Suprapubic skin (tissue), 4 donors: ENCODE results near the gene VPS9D1. TPM values are rescaled to one million over a fixed set of nuclear protein-coding genes. Genes with fewer than 3 reads are reported as not detected.

ENCODE experiments used
- DNase-seq, 2 donors: peaks; one replicate each; pipeline ENCODE4 v3.0.0-alpha.2; 2019; ENCODE audit warnings: low spot score in 2 of 2
- H3K27ac ChIP-seq: fragments of 200-600 bp; sonication (generic); one replicate; pipeline ENCODE4 v1.5.1; 2019
- H3K27me3 ChIP-seq: fragments of 200-600 bp; sonication (generic); one replicate; pipeline ENCODE4 v1.5.1; 2019
- H3K36me3 ChIP-seq: fragments of 200-600 bp; sonication (generic); one replicate; pipeline ENCODE4 v1.5.1; 2019
- H3K4me1 ChIP-seq: fragments of 200-600 bp; sonication (generic); one replicate; pipeline ENCODE4 v1.5.1; 2019
- H3K4me3 ChIP-seq: fragments of 200-600 bp; sonication (generic); one replicate; pipeline ENCODE4 v1.5.1; 2019; ENCODE audit warnings: mild to moderate bottlenecking
- H3K9me3 ChIP-seq: fragments of 200-600 bp; sonication (generic); one replicate; pipeline ENCODE4 v1.5.1; 2019
- CTCF ChIP-seq, 2 donors: fragments of 200-600 bp in 1 of 2; fragments of 450-650 bp in 1 of 2; sonication (generic) in 1 of 2; IDR thresholded peaks; one replicate each; pipeline ENCODE4 v1.5.1; 2016 to 2019; ENCODE audit warnings: antibody characterized with exemption in 2 of 2, mild to moderate bottlenecking in 1 of 2, moderate library complexity in 1 of 2
- EP300 ChIP-seq: sonication (generic); formaldehyde crosslinking; IDR thresholded peaks from one replicate; pipeline ENCODE4 v1.6.1; 2017; ENCODE audit warnings: antibody characterized with exemption
- POLR2A ChIP-seq, 2 donors: fragments of 450-650 bp; IDR thresholded peaks; one replicate each; pipeline ENCODE4 v1.6.1; 2017; ENCODE audit warnings: antibody characterized with exemption in 2 of 2, mild to moderate bottlenecking in 2 of 2, moderate library complexity in 2 of 2
- POLR2AphosphoS5 ChIP-seq, 3 donors: sonication (generic); formaldehyde crosslinking; IDR thresholded peaks; one replicate each; pipeline ENCODE4 v1.6.1; 2017; ENCODE audit warnings: antibody characterized with exemption in 3 of 3
- WGBS: methylation state at CpG from one replicate; pipeline ENCODE4 v1.1.5; 2018; 5-methylcytosine and 5-hydroxymethylcytosine counted together
- total RNA-seq, 4 donors: library from RNA; depleted of rRNA; stranded (reverse); fragments of >200 nt; gene quantifications; one replicate each; pipeline ENCODE4 v1.1.0, GENCODE V29; 2016

Gene VPS9D1
- total RNA-seq, 4 donors from 2014 or later, result 9.1 to 13.5 (median 10.2) TPM

- peaks cover 31% of the 10 kb centered on the region for H3K4me1 ChIP-seq
- no peak overlapping the region for H3K27ac ChIP-seq
- no peak for TF ChIP-seq CTCF (IDR thresholded peaks at IDR 0.05)
- TF ChIP-seq POLR2A (IDR thresholded peaks at IDR 0.05), result no peak
- TF ChIP-seq POLR2AphosphoS5 (IDR thresholded peaks at IDR 0.05), result no peak
- TF ChIP-seq EP300, result no peak
- peaks cover 48% of the 10 kb centered on the region for H3K36me3 ChIP-seq
- no peak for DNase-seq
- 77% methylated on average over 18 of the region's 32 CpGs for WGBS
- no peaks in the 10 kb centered on the region for H3K9me3 ChIP-seq
- H3K27me3 ChIP-seq, result no peaks in the 10 kb centered on the region
- H3K4me3 ChIP-seq, result no peak overlapping the region
Observed at GRCh38 chr16:89697616-89698331, 22.9 kb downstream of the VPS9D1 start.

- H3K4me3 ChIP-seq, result no peak overlapping the region
- DNase-seq, result no peak
- peaks cover 54% of the 10 kb centered on the region for H3K36me3 ChIP-seq
- peaks cover 28% of the 10 kb centered on the region for H3K4me1 ChIP-seq
- WGBS, result 90% methylated on average over 15 of the region's 19 CpGs
- H3K27ac ChIP-seq, result no peak overlapping the region
- no peaks in the 10 kb centered on the region for H3K9me3 ChIP-seq
- H3K27me3 ChIP-seq, result no peaks in the 10 kb centered on the region
- TF ChIP-seq EP300 (no peak), POLR2AphosphoS5 (IDR thresholded peaks at IDR 0.05) (no peak), CTCF (IDR thresholded peaks at IDR 0.05) (no peak), POLR2A (IDR thresholded peaks at IDR 0.05) (no peak)
Observed at GRCh38 chr16:89697161-89697615, 23.5 kb downstream of the VPS9D1 start.

- Histone ChIP-seq H3K36me3 (peaks cover 58% of the 10 kb centered on the region), H3K4me1 (peaks cover 23% of the 10 kb centered on the region), H3K27me3 (no peaks in the 10 kb centered on the region), H3K9me3 (no peaks in the 10 kb centered on the region), H3K27ac (no peak overlapping the region), H3K4me3 (no peak overlapping the region)
- WGBS, result 76% methylated on average over 4 of the region's 18 CpGs
- no peak for DNase-seq
- no peak for TF ChIP-seq POLR2A (IDR thresholded peaks at IDR 0.05)
- no peak for TF ChIP-seq EP300
- TF ChIP-seq CTCF (IDR thresholded peaks at IDR 0.05), result no peak
- TF ChIP-seq POLR2AphosphoS5 (IDR thresholded peaks at IDR 0.05), result no peak
Observed at GRCh38 chr16:89696670-89697128, 24.0 kb downstream of the VPS9D1 start.

GRCh38 chr16:89695875-89696669 lies 24.6 kb downstream of the VPS9D1 start:
- Histone ChIP-seq H3K4me3 (no peak overlapping the region), H3K4me1 (peaks cover 17% of the 10 kb centered on the region), H3K27me3 (no peaks in the 10 kb centered on the region), H3K36me3 (peaks cover 65% of the 10 kb centered on the region), H3K9me3 (no peaks in the 10 kb centered on the region), H3K27ac (no peak overlapping the region)
- 78% methylated on average over 16 of the region's 25 CpGs for WGBS
- DNase-seq, result peak in 1 of 2 donors; percentile 70
- TF ChIP-seq CTCF (IDR thresholded peaks at IDR 0.05) (no peak), EP300 (no peak), POLR2A (IDR thresholded peaks at IDR 0.05) (no peak), POLR2AphosphoS5 (IDR thresholded peaks at IDR 0.05) (no peak)
